Heart right ventricle (tissue), 16 donors: Measurements from ENCODE around the gene DPF3. TPM values are rescaled to one million over a fixed set of nuclear protein-coding genes. Genes with fewer than 3 reads are reported as not detected.
"Not testable (repeated sequence)": the region's sequence is repeated elsewhere in the genome, so short reads cannot be mapped to it uniquely, and the experiment has no call there.

Source experiments
- ATAC-seq, 8 donors: fragments of 200-7000 bp; cut with Tn5 transposase; one replicate each; pipeline ENCODE4 v1.9.1; 2020; ENCODE audit warnings: mild to moderate bottlenecking in 8 of 8, moderate library complexity in 8 of 8, moderate number of reproducible peaks in 1 of 8
- DNase-seq, 2 donors: peaks; one replicate each; pipeline ENCODE4 v3.0.0-alpha.2; 2020
- H3K27ac ChIP-seq, 10 donors: fragments of 200-600 bp; sonication (generic) in 2 of 10; one replicate each; pipeline versions ENCODE4 v1.5.0 to v1.8.0; 2020 to 2022; ENCODE audit warnings: mild to moderate bottlenecking in 3 of 10
- H3K27me3 ChIP-seq, 7 donors: fragments of 200-600 bp; one replicate each; pipeline ENCODE4 v1.8.0; 2021 to 2022; ENCODE audit warnings: mild to moderate bottlenecking in 2 of 7
- H3K36me3 ChIP-seq, 9 donors: fragments of 200-600 bp; sonication (generic) in 1 of 9; one replicate each; pipeline versions ENCODE4 v1.5.0 to v1.8.0; 2020 to 2022; ENCODE audit warnings: mild to moderate bottlenecking in 2 of 9
- H3K4me1 ChIP-seq, 9 donors: fragments of 200-600 bp; sonication (generic) in 1 of 9; one replicate each; pipeline versions ENCODE4 v1.5.0 to v1.8.0; 2020 to 2022; ENCODE audit warnings: mild to moderate bottlenecking in 4 of 9
- H3K4me3 ChIP-seq, 10 donors: fragments of 200-600 bp; sonication (generic) in 2 of 10; one replicate each; pipeline versions ENCODE4 v1.5.0 to v1.8.0; 2020 to 2022; ENCODE audit warnings: mild to moderate bottlenecking in 7 of 10, moderate library complexity in 2 of 10
- H3K9me3 ChIP-seq, 11 donors: fragments of 200-600 bp in 10 of 11; sonication (generic) in 2 of 11; one replicate each; pipeline versions ENCODE4 v1.5.0 to v1.8.0; 2013 to 2022; ENCODE audit warnings: mild to moderate bottlenecking in 2 of 11, control low read depth in 1 of 11, moderate library complexity in 1 of 11
- CTCF ChIP-seq, 9 donors: fragments of 200-600 bp; sonication (generic) in 2 of 9; IDR thresholded peaks; one replicate each; pipeline versions ENCODE4 v1.5.0 to v1.8.0; 2021 to 2022; ENCODE audit warnings: antibody characterized with exemption in 9 of 9, mild to moderate bottlenecking in 5 of 9, moderate library complexity in 1 of 9
- WGBS, 2 donors: extraction: QIAGEN DNeasy Blood & Tissue Kit; methylation state at CpG; one replicate each; pipeline ENCODE4 v1.1.7; 2013; ENCODE audit warnings: inconsistent platforms in 1 of 2; 5-methylcytosine and 5-hydroxymethylcytosine counted together
- intact Hi-C, 10 donors: fragments of 100-400 bp; cut with DNase I; formaldehyde crosslinking; loops; one replicate each; pipeline versions ENCODE4 v1.11.1 to v1.14.2; 2022
- polyA plus RNA-seq, 2 donors: library from polyadenylated mRNA; stranded (reverse); fragments of 200-250 nt; gene quantifications; one replicate each; pipeline ENCODE4 v1.2.3, GENCODE V29; 2013
- total RNA-seq, 10 donors: library from RNA; stranded (reverse); fragmentation: NEBNext Ultra II Directional in 3 of 10; extraction: Animal tissue kit (Norgen Biotek cat#: 25700) in 3 of 10; gene quantifications; one replicate each; pipeline versions ENCODE4 v1.2.1 to v1.2.4, GENCODE V29; 2021 to 2023
- donor health status: Arrhythmogenic right ventricular cardiomyopathy.
- donor health status: ischemic (EF 13 %, LVEDD 7.1; RV severe dilation, severe dysfunction).
- donor health status: healthy with polysubstance abuse.
- donor health status: DM: no; HTN: yes; CAD: no.
- donor health status: DM: no; HTN: no; CAD: no.
- donor health status: ischemic (EF 25% LVEDD 6.9; RV normal size, moderate dysfunction).
- donor health status: ischemic (EF 25% LVEDD 5.7; RV mildly dilated, moderate dysfunction).
- donor health status: healthy.
- donor health status: DM: yes; HTN: yes; CAD: no.
- donor health status: Ischemic cardiomyopathy.
- donor health status: ischemic (EF 35%, LVEDD 5.7; RV mildly dilated, moderate dysfunction).
- donor health status: nonischemic (EF 11% LVEDD 7.7; RV severe dilation, severe dysfunction).
- donor health status: DM: yes; HTN: yes; CAD: no.
- donor health status: PGD.
- donor health status: ischemic (EF 29% LVEDD 5.4; RV normal size, mild dysfunction).
- donor health status: nonischemic (EF 23%, LVEDD 6.1; RV moderate dilation, normal function).

Gene DPF3
- total and polyA plus RNA-seq, 12 donors = 3.8 to 52.3 (median 35.6) TPM

GRCh38 chr14:72753879-72754400, 140.0 kb downstream of the DPF3 start:
- peaks cover 0 to 16% (median 5%) of the 10 kb centered on the region in 11 donors for H3K9me3 ChIP-seq
- DNase-seq (no peak), ATAC-seq (peak in 4 of 8 donors; percentile 6 to 37 (median 18))
- 85 to 86% methylated on average over 6 of the region's 6 CpGs for WGBS, 2 donors
- TF ChIP-seq CTCF (IDR thresholded peaks at IDR 0.05) = no peak
- H3K27me3 ChIP-seq = no peaks in the 10 kb centered on the region
- intact Hi-C loops = no loop called here
- H3K4me1 ChIP-seq = peaks cover 0 to 4% (median 0%) of the 10 kb centered on the region in 9 donors
- peaks cover 0 to 25% (median 0%) of the 10 kb centered on the region in 9 donors for H3K36me3 ChIP-seq
- H3K27ac ChIP-seq = no peak overlapping the region
- no peak overlapping the region for H3K4me3 ChIP-seq

- 77 to 85% methylated on average over 8 of the region's 8 CpGs for WGBS, 2 donors
- Histone ChIP-seq H3K9me3 (peaks cover 0 to 14% (median 0%) of the 10 kb centered on the region in 11 donors), H3K27me3 (no peaks in the 10 kb centered on the region), H3K27ac (no peak overlapping the region), H3K4me3 (no peak overlapping the region), H3K36me3 (peaks cover 0 to 28% (median 0%) of the 10 kb centered on the region in 9 donors), H3K4me1 (peaks cover 0 to 4% (median 0%) of the 10 kb centered on the region in 9 donors)
- intact Hi-C loops = no loop called here
- TF ChIP-seq CTCF (IDR thresholded peaks at IDR 0.05) = no peak
- DNase-seq (no peak), ATAC-seq (peak in 3 of 8 donors; percentile 24 to 36 (median 30))
Measured at GRCh38 chr14:72753044-72753710, 140.7 kb downstream of the DPF3 start.

GRCh38 chr14:72752034-72752412, 141.9 kb downstream of the DPF3 start:
- Histone ChIP-seq H3K4me3 (no peak overlapping the region), H3K27ac (no peak overlapping the region), H3K36me3 (peaks cover 0 to 31% (median 0%) of the 10 kb centered on the region in 9 donors), H3K27me3 (no peaks in the 10 kb centered on the region), H3K4me1 (peaks cover 0 to 4% (median 0%) of the 10 kb centered on the region in 9 donors), H3K9me3 (peaks cover 0 to 14% (median 0%) of the 10 kb centered on the region in 11 donors)
- TF ChIP-seq CTCF (IDR thresholded peaks at IDR 0.05) = no peak
- WGBS, 2 donors = 66 to 91% methylated on average over 3 of the region's 3 CpGs
- DNase-seq (no peak), ATAC-seq (peak in 2 of 8 donors; percentile 25 to 45)
- intact Hi-C loops = no loop called here

- DNase-seq (no peak), ATAC-seq (peak in 1 of 8 donors; percentile 9)
- WGBS, 2 donors = 84 to 88% methylated on average over 9 of the region's 9 CpGs
- Histone ChIP-seq H3K9me3 (peaks cover 0 to 14% (median 0%) of the 10 kb centered on the region in 11 donors), H3K4me1 (peaks cover 0 to 4% (median 0%) of the 10 kb centered on the region in 9 donors), H3K36me3 (peaks cover 0 to 31% (median 0%) of the 10 kb centered on the region in 9 donors), H3K27me3 (no peaks in the 10 kb centered on the region), H3K4me3 (no peak overlapping the region), H3K27ac (no peak overlapping the region)
- TF ChIP-seq CTCF (IDR thresholded peaks at IDR 0.05) = no peak
- intact Hi-C loops = no loop called here
Measured at GRCh38 chr14:72751276-72752033, 142.4 kb downstream of the DPF3 start.

GRCh38 chr14:72748921-72749320, 145.0 kb downstream of the DPF3 start:
- intact Hi-C loops = loop anchor here in 1 of 10 donors (10.0 kb wide), 1 partner anchor 156 kb away; no protein-coding TSS in a partner anchor
- ATAC-seq, DNase-seq, H3K27me3 ChIP-seq, H3K4me3 ChIP-seq, H3K27ac ChIP-seq: not testable (repeated sequence)
- WGBS, 2 donors = 94 to 95% methylated on average over 4 of the region's 4 CpGs
- Histone ChIP-seq H3K4me1 (peaks cover 0 to 17% (median 5%) of the 10 kb centered on the region in 9 donors), H3K36me3 (peaks cover 0 to 27% (median 0%) of the 10 kb centered on the region in 9 donors), H3K9me3 (peaks cover 0 to 14% (median 0%) of the 10 kb centered on the region in 11 donors)
